ENCODE data around the gene TMIE. TPM values are rescaled to one million over a fixed set of nuclear protein-coding genes. Genes with fewer than 3 reads are reported as not detected.

Gene TMIE
- total and polyA plus RNA-seq, 2 of the 8 experiments (the other 6 are each of a cell fraction or from before 2014, with no cell fraction given): 0.45 to 0.67 TPM

DNA sequence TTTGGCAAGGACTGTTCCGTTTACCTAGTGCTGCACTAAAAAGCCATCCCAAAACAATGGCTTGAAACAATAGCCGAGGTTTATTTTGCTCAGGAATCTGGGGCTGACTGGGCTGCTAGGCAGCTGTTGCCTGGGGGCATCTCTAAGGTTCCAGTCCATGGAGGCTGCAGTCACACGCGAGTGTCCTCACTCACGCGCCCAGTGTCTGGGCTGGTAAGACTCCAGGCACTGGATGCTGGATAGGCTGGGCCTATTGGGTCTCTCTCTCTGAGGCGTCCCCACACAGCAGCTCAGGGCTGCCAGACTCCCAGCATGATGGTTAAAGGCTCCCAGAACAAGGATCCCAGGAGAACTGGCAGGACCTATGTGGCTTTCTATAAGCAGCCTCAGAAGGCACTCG, 41.9 kb upstream of the TMIE start:
- no peak overlapping the region for H4K8ac ChIP-seq (ENCODE audit: extremely low read depth, insufficient read depth, low read length)
- no peak overlapping the region for H2AK5ac ChIP-seq (ENCODE audit: low read depth, low read length)
- H2BK20ac ChIP-seq (ENCODE audit: low read length): no peak overlapping the region
- H4K5ac ChIP-seq (ENCODE audit: insufficient read length, low read depth, low read length): no peak overlapping the region
- CTCF ChIA-PET (ENCODE audit: partially characterized antibody): interaction anchor here (1.4 to 3.6 kb wide), 3 partner anchors 12 to 197 kb away, joined by 4 to 20 read pairs (median 7); no protein-coding TSS in a partner anchor
- no peak overlapping the region for H3K56ac ChIP-seq (replicated peaks; ENCODE audit: insufficient read length, low read depth, low read length)
- POLR2A ChIA-PET (ENCODE audit: partially characterized antibody): interaction anchor here (0.9 to 4.2 kb wide), 2 partner anchors 17 to 73 kb away, joined by 3 to 23 read pairs; no protein-coding TSS in a partner anchor
- no peaks in the 10 kb centered on the region; a peak in 1 of 7 replicates for H3K27me3 ChIP-seq (replicated peaks in 1 of 4; ENCODE audit: control insufficient read depth in 3 of 4, extremely low read depth in 1 of 4, insufficient read depth in 3 of 4, low read length in 3 of 4)
- H3K4ac ChIP-seq (replicated peaks; ENCODE audit: insufficient read length, low read depth, low read length): no peak overlapping the region
- H3K23me2 ChIP-seq (ENCODE audit: low read depth, low read length): no peaks in the 10 kb centered on the region
- 82% methylated on average over 8 of the region's 8 CpGs; no CpG with 5 or more reads in 1 of the 2 experiments for WGBS, 2 experiments (ENCODE audit: extremely low coverage in 1 of 2, insufficient coverage in 1 of 2, insufficient read length in 1 of 2, insufficient replicate concordance in 2 of 2, low coverage in 1 of 2, low lambda C conversion rate in 2 of 2, missing lambda C conversion rate in 1 of 2)
- H2BK15ac ChIP-seq (ENCODE audit: low read length): no peak overlapping the region
- no peak overlapping the region for H3K18ac ChIP-seq (ENCODE audit: extremely low read depth, low read length)
- no peaks in the 10 kb centered on the region for H3K79me2 ChIP-seq (ENCODE audit: control insufficient read depth in 1 of 2, insufficient read depth in 2 of 2, low read length in 2 of 2)
- no peak overlapping the region; the same call in 1 of the 2 replicates for H2BK12ac ChIP-seq (ENCODE audit: low read depth, low read length)
- DNase-seq (ENCODE audit: low read depth in 1 of 2, low spot score in 2 of 2) (peak in 1 of 2 experiments; percentile 49), FAIRE-seq (no peak)
- peak overlapping the region; percentile 9; the same call in 1 of the 2 replicates for H2BK5ac ChIP-seq (ENCODE audit: low read depth, low read length)
- H3K27ac ChIP-seq (ENCODE audit: low read depth, low read length): no peak overlapping the region
- no peaks in the 10 kb centered on the region for H3K9me3 ChIP-seq (ENCODE audit: insufficient read depth in 2 of 2, low read depth in 1 of 2, low read length in 1 of 2)
- H3K14ac ChIP-seq (ENCODE audit: insufficient read length): no peak overlapping the region
- H4K20me1 ChIP-seq (replicated peaks in 1 of 2; ENCODE audit: control insufficient read depth in 1 of 2, insufficient read depth in 2 of 2, low read length in 2 of 2): no peaks in the 10 kb centered on the region
- no peak overlapping the region for H2AFZ ChIP-seq (ENCODE audit: low read length)
- no peak overlapping the region for H4K91ac ChIP-seq (replicated peaks; ENCODE audit: insufficient read length, low read length)
- no peaks in the 10 kb centered on the region for H3K79me1 ChIP-seq (ENCODE audit: low read depth, low read length)
- no peak overlapping the region for H3K9ac ChIP-seq (replicated peaks in 1 of 4; ENCODE audit: extremely low read depth in 1 of 4, low read depth in 3 of 4, low read length in 3 of 4)
- H2BK120ac ChIP-seq (replicated peaks; ENCODE audit: low read depth, low read length): peak overlapping the region; percentile 14
- no peak overlapping the region for H3K23ac ChIP-seq (ENCODE audit: insufficient read length)
- no peak overlapping the region for H3K4me2 ChIP-seq (ENCODE audit: insufficient read depth in 1 of 2, low read depth in 2 of 2, low read length in 2 of 2)
- H3K4me3 ChIP-seq (ENCODE audit: extremely low read depth in 1 of 4, insufficient read depth in 2 of 4, low read depth in 3 of 4, low read length in 4 of 4): no peak overlapping the region
- H3K36me3 ChIP-seq (ENCODE audit: control insufficient read depth in 2 of 4, insufficient read depth in 4 of 4, low read length in 3 of 4): no peaks in the 10 kb centered on the region
- H3K4me1 ChIP-seq (replicated peaks in 1 of 4; ENCODE audit: control insufficient read depth in 3 of 4, insufficient read depth in 4 of 4, low read length in 3 of 4): peaks cover 22 to 45% (median 36%) of the 10 kb centered on the region in 4 experiments
- no peak for TF ChIP-seq KDM1A (IDR thresholded peaks at IDR 0.05; ENCODE audit: borderline replicate concordance, low read length)
- TF ChIP-seq CTBP2 (IDR thresholded peaks at IDR 0.05; ENCODE audit: borderline replicate concordance, insufficient read depth, insufficient read length, low read length): no peak
- no peak for TF ChIP-seq NRF1 (IDR thresholded peaks at IDR 0.05; ENCODE audit: low read depth, low read length)
- TF ChIP-seq NANOG (IDR thresholded peaks at IDR 0.05; ENCODE audit: insufficient read depth, low read depth, low read length, poor library complexity, severe bottlenecking): no peak
- no peak for TF ChIP-seq ASH2L (IDR thresholded peaks at IDR 0.05; ENCODE audit: low read length)
- TF ChIP-seq POLR2AphosphoS5 (IDR thresholded peaks at IDR 0.05; ENCODE audit: low read depth, low read length): no peak
- no peak for TF ChIP-seq CEBPB (IDR thresholded peaks at IDR 0.05; ENCODE audit: low read depth, low read length)
- TF ChIP-seq, protein P1, sequence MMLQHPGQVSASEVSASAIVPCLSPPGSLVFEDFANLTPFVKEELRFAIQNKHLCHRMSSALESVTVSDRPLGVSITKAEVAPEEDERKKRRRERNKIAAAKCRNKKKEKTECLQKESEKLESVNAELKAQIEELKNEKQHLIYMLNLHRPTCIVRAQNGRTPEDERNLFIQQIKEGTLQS (IDR thresholded peaks at IDR 0.05; ENCODE audit: insufficient read depth, low read depth, low read length): no peak
- no peak for TF ChIP-seq SIX5 (IDR thresholded peaks at IDR 0.05; ENCODE audit: low read depth, low read length)
- TF ChIP-seq YY1 (IDR thresholded peaks at IDR 0.05; ENCODE audit: low read depth, low read length): no peak
- TF ChIP-seq, protein P2, sequence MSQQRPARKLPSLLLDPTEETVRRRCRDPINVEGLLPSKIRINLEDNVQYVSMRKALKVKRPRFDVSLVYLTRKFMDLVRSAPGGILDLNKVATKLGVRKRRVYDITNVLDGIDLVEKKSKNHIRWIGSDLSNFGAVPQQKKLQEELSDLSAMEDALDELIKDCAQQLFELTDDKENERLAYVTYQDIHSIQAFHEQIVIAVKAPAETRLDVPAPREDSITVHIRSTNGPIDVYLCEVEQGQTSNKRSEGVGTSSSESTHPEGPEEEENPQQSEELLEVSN (IDR thresholded peaks at IDR 0.05): no peak
- TF ChIP-seq RBBP5 (IDR thresholded peaks at IDR 0.05; ENCODE audit: borderline replicate concordance, low read depth, low read length): no peak
- TF ChIP-seq TAF7 (optimal IDR thresholded peaks at IDR 0.05; ENCODE audit: borderline replicate concordance, low read depth, low read length): no peak
